ENCODE measurements around the gene GP1BB.
"Not testable (repeated sequence)": the region's sequence is repeated elsewhere in the genome, so short reads cannot be mapped to it uniquely, and the experiment has no call there.

GP1BB gene

DNA sequence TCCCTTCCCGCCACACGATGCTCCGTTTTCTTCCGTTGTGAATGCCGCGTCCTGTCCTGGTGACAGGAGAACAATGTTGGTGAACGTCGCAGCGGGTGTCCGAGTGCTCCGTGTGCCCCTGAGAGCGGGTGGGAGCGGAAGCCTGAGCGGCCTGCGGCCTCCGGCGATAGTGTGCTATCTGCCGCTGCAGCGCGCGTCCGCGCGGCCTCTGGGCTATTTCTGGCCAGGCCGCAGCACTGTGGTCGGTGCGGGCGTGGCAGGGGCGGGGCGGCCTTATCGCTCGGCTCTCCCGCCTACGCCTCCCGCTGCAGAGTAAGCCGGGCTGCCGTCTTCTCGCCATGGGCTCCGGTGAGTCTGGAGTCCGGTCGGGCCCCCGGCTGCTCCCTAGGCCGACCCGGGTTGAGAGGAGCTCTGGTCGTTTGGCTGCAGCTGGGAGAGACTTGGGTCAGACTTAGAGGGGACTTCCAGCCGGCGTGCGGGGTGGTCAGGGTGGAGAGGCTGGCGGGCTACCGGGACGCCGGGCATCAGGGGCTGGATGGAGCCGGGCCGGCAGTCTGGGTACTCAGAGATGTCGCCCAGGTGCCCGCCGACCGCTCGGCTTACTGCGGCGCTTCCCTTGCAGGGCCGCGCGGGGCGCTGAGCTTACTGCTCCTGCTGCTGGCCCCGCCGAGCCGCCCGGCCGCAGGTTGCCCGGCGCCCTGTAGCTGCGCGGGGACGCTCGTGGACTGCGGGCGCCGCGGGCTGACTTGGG is at the start of gene GP1BB:
Gene GP1BB (plus strand): TSS at position 308 of the 751 bp plus-strand sequence. CDS start 31 bp downstream, at position 339.
- no peak for DNase-seq

DNA sequence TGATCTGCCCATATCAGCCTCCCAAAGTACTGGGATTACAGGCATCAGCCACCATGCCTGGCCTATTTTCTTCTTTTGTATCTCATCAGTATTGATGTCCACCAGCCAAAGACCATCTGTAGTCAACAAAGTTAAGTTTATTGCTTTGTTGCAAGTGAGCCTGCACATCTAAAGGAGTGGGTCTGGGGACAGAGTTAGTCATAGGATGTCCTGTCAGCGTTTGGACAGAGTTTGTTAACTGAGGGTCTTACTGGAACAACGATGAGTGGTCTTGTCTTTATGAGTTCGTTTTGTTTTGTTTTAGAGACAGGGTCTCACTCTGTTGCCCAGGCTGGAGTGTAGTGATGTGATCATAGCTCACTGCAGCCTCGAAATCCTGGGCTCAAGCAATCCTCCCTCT is 49.7 kb upstream of the GP1BB start:
- no peak for DNase-seq

GRCh38 chr22:19674129-19674928 is 49.0 kb upstream of the GP1BB start:
- DNase-seq = peak; percentile 82

GRCh38 chr22:19674929-19675253 is 48.4 kb upstream of the GP1BB start:
- DNase-seq = no peak

DNA sequence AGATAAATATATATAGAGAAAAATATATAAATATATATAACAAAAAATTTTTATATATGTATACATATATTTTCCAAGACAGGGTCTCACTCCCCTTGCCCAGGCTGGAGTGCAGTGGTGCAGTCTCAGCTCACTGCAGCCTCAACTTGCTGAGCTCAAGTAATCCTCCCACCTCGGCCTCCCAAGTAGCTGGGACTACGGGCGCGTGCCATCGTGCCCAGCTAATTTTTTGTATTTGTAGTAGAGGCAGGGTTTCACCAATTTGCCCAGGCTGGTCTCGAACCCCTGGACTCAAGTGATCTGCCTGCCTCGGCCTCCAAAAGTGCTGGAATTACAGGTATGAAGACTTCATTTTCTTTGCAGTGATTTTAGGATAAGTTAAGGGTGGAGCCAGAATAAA is 47.9 kb upstream of the GP1BB start:
- DNase-seq = no peak

- DNase-seq = not testable (repeated sequence)
These were observed 46.9 kb upstream of the GP1BB start for GRCh38 chr22:19676437-19676836.

GRCh38 chr22:19678949-19679521 is 44.3 kb upstream of the GP1BB start:
- no peak for DNase-seq

DNA sequence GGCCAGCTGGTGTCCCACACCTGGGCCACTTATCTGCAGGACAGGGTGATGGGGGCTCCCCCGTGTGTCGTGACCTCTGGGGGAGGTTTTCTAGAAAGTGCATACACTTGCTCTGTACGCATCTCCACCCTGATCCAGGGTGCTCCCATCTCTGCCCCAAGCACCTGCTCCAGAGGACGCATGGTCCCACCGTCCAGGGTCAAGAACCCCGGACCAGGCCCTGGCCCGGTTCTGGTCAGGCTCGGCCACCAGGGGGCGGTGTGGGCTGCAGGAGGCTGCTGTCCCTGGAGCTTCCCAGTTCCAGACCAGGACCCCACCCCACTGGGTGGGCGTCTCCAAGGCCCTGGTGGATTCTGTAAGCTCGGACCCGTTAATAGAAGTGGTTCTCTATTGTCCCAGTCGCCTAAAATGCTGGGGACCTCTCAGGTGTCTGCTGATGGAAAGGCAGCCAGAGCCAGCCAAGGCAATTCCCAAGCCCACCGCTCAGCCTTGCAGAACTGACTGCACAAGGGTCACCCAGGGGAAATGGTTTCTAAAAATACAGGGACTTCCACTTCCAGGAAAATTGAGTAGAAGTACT is 43.7 kb upstream of the GP1BB start:
- no peak for DNase-seq

GRCh38 chr22:19680287-19680881 is 43.0 kb upstream of the GP1BB start:
- DNase-seq = no peak

DNA sequence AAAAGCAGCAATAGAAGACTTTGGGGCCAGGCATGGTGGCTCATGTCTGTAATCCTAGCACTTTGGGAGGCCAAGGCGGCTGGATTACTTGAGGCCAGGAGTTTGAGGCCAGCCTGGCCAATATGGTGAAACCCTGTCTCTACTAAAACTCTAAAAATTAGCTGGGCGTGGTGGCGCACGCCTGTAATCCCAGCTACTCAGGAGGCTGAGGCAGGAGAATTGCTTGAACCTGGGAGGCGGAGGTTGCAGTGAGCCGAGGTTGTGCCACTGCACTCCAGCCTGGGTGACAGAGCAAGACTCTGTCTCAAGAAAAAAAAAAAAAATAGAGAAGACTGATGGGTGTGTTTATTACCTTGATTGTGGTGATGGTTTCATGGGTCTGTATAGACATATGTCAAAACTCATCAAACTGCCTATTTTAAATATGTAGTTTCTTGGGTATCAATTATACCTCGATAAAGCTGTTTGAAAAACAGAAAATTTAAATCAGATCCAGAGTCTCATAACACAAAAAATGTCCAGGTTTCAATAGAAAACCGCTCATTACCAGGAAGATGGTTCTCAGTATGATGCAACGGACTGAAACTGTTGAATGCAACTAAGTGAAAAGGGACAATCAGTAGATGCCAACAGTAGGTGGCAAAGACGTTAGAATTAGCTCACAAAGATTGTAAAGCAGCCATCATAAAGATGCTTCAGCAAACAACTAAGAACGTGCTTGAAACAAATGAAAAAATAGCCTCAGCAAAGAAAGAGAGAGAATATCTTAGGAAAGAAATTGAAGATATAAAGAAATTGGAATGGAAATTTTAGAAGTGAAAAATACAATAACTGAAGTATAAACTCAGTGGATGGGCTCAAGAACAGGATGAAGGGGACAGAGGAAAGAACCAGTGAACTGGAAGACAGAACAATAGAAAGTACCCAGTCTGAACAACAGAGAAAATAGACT is 42.2 kb upstream of the GP1BB start:
- no peak for DNase-seq

- no peak for DNase-seq
These were observed 41.5 kb upstream of the GP1BB start for GRCh38 chr22:19681863-19682245.

DNA sequence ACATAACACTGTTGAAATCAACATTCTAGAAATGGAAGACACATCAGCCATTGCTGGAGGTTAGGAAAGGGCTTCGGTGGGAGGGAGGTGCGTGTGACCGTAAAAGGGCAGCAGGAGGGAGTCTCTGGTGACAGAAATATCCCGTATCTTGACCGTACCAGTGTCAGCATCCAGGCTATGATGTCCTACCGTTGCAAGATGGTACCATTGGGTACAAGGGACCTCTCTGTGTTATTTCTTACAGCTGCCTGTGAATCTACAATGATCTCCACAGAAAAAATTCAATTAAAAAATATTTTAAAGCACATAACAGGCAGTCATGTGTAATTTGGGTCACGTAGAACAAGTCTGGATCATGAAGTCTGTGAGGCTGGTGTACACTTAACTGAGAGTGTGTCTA is 36.4 kb upstream of the GP1BB start:
- DNase-seq = no peak

DNA sequence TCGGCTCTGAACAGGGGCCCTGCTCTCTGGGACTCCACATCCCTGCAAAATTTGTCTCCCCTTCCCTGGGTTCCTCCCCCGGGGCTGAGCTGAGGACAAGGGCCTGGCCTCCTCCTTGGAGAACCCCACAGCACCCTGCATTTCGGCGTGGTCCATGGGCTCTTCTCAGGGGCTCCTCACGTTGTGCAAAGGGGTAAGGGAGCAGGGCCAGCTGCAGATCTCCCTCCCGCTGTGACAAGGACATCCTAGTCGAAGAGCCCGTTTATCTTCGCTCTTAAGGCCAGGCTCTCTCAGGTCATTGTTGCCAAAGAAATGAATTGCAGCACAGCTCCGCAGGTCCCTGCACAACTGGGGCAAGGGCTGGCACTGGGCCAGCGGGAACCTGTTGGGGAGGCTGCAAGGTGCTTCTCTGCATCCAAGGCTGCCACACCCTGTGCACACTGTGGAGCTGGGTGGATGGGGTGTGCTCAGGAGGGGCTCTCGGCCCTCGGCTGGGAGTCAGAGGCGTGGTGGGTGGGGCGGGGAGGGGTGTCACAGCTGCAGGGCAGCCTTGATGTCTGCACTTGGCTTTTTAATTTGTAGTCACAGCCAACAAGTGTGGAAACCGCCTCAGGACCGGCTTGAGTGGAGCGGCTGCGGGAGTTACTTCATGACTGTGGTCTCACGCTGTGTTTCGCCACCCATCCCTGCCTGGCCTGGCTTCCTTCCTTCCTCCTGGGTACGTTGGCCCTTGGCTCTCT is 35.6 kb upstream of the GP1BB start:
- DNase-seq = no peak

GRCh38 chr22:19688301-19689290 is 34.7 kb upstream of the GP1BB start:
- DNase-seq = no peak

DNA sequence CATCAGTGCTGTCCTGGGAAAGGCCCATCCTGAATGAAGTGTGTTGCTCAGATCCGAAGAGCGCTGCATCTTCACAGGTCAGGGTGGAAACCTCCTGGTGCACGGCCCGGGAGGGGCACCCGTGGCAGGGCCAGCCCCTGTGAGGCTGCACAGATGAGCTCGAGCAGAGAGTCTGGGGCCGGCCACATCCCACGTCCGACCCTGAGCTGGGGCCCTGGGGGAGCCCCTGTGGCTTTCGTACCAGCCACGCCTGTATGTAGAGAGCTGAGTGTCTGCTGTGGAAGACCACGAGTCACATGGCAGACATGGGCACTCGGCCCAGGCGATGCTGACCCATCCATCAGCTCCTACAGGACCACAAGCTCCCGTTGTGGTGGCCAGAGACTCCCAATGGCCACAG is 33.9 kb upstream of the GP1BB start:
- DNase-seq = no peak

- DNase-seq = no peak
These were observed 32.2 kb upstream of the GP1BB start for GRCh38 chr22:19691007-19691720.

DNA sequence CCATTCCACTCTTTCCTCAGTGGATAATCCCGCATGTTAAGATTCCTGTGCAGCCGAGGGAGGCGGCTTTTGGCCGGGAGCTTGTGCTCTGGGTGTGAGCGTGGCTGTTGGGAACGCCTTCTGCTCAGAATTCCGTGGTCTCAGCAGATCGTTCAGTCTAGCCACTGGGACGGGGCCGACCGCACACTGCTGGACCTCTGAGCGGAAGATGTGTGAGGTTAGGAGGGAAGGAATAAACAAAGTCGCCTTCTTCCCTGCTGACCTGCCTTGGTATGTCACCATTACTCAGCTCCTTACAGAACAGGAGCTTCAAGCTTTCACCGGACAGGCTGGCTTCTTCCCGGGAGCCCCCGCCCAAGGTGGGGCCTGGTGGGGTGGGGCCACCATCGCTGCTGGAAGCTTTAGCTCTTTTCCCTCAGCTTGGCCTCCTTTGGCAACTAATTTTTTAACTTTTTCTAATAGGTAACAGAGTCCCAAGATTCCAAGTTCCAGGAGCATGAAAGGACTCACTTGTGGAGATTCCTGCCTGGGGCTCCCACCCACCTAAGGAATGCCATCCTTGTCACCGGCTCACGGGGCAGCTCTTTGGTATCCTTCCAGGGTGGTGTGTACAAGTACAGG is 31.5 kb upstream of the GP1BB start:
- no peak for DNase-seq

DNA sequence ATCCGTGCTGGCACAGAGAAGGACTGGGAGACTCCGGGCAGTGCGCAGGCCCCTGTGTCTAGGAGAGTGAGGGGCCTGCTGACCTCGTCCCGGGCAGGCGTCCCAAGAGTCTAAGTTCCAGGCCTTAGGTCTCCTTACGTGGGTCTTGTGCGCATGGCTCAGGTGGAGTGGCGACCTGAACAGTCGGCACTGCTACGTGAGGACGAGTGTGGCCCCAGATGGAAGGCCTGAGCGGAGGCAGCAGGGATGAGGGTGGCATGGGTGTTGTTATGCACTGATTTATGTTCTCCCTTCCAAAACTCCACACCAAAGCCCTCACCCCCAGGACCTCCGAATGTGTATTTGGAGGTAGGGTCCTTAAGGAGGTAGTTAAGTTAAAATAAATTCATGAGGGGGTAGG is 29.8 kb upstream of the GP1BB start:
- no peak for DNase-seq

Data from NCI-H1092 treated with DMSO at 0.1 percent for 48 hours (cell line).